Stimulated activated CD8-positive, alpha-beta memory T cell treated with anti-CD3 and anti-CD28 coated beads, Interleukin-2, amount 100 ng/mL, for 48 hours (primary cell): Measurements from ENCODE around the gene ZNF460.

Source experiments
- DNase-seq, 2 donors: peaks; one replicate each; pipeline ENCODE4 v3.0.0-alpha.2; 2020; ENCODE audit warnings: low read depth in 2 of 2

ZNF460 gene

DNA sequence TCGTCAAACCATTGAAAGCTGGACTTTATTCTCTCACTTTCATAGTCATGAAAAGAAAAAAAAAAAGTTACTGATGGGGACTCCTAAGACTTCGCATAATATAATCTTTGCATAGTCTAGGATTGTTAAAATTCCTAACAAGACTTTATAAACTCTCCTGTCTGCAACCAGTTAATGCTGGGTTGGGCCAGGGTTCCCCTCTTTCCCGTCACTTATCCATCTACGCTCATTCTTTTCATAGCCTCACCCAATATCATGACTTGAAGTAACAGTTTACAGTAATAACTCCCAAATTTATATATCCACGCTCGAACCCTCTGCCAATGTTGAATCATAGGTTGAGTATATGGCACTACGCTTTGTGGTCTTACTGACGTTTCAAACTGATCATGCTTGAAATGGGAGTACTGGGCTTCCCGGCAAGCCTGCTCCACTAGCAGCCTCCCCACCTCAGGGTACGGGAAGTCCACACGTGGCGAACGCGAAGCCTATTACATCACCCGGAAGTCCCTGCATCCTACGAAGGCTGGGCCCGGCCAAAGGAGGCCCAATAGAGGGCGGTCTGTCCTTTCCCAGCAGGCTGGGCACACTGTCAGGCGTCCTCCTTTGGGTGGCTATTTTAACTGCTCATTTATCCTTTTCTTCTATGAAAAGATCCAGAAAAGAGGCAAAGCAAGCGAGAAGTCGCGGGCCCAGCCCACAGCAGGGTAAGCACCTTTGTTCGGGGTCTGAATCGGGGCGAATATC, 694 bp upstream of the ZNF460 start:
- peak; percentile 63 to 71 for DNase-seq

DNA sequence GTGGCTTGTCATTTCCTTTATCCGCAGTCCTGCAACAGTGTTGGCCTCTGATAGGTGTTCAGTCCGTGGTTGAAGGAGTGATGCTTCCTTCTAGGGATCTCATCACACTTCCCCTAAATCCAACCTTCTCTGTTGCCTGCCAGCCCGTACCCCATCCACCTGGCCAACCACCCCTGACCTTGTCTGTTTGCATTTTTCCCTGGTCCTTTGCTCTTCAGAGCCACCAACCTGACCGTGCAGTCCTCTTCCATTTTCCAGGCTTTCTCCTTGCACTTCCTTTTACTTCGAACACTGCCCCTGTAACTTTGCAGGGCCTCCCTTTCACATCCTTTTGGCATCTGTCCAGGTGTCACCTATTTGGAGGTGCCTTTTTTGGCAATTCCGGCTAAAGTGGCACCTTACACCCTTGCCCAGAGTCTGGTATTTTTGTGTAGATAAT, 696 bp downstream of the ZNF460 start:
- no peak for DNase-seq

DNA sequence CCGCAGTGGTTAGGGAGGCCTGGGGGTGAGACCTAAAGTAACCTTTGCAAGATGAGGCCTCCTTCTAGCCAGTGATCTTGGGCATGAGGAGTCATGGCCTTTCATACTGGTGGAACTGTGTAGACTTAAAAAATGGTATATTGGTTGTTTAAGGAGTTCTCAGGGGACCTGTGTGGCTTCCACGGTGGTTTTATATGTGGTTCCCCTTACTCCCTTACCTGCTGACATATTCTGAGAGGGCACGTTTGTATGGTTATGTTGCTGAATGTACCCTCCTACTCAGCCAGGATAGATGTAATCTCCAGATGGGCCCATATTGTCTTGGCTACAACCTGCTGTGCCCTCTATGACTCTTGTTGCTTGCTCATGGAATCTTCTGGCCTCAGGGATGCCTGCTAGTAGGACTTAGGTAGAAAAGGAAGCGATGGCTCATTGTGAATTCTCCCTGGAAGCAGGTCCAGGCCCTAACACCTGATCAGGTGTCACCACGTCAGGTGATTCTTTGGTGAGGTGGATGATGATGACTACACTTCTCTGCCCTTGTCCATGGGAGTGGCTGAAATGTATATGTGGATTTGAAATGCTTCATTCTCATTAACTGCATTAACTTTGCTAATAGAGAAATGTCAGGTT, 1.8 kb downstream of the ZNF460 start:
- no peak for DNase-seq

DNA sequence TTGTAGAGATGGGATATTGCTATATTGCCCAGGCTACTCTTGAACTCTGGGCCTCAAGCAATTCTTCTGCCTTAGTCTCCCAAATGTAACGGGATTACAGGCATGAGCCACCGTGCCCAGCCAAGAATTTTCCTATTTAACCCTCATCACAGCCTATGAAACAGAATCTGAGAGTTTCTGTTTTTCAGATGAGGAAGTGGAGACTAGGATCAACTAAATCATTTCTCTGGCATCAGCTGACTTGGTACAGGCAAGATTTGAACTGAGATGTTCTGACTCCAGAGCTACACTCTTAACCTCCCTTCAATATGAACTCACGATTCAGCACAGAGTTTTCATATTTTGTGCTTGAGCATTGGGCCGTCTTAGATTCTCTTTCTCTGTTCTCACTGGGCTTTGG, 8.1 kb downstream of the ZNF460 start:
- no peak for DNase-seq

DNA sequence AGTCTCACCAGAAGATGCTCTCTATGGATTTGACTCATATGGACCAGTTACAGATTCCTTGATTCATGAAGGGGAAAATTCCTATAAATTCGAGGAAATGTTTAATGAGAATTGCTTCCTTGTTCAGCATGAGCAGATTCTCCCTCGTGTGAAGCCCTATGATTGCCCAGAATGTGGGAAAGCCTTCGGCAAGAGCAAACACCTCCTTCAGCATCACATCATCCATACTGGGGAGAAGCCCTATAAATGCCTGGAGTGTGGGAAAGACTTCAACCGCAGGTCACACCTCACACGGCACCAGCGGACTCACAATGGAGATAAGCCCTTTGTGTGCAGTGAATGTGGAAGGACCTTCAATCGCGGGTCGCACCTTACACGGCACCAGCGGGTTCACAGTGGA, 10.7 kb downstream of the ZNF460 start:
- DNase-seq: no peak

DNA sequence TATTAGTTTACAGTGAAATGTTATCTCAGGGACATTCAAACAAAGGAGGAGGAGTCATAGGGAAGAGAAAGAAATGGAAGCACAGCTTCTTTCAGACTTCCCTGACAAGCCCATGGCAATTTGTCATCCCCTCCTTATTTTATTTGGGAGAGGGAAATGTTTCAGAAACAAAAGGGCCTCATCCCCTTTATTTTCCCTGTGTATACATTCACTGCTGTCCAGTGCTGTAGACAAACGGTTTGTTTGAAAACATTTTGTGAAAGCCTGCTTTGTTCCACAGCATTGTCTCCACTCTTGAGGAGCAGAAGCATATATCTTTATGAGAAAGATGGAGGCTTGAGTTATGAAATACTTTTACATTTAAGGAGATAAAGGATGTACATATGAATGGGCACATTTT, 12.3 kb downstream of the ZNF460 start:
- DNase-seq: no peak

DNA sequence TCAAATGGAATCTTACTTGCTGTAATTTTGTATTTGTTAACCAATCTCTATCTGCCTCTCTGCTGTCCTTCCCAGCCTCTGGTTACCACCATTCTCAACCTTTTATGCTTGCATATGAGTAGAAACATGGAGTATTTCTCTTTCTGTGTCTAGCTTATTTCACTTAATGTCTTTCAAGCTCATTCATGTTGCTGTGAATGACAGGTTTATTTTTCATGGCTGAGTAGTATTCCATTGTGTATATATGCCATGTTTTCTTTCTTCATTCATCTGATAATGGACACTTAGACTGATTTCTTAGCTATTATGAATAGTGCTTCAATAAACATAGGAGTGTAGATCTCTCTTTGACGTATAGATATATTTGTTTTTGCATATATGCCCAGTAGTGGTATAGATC, 13.4 kb downstream of the ZNF460 start:
- DNase-seq: no peak

DNA sequence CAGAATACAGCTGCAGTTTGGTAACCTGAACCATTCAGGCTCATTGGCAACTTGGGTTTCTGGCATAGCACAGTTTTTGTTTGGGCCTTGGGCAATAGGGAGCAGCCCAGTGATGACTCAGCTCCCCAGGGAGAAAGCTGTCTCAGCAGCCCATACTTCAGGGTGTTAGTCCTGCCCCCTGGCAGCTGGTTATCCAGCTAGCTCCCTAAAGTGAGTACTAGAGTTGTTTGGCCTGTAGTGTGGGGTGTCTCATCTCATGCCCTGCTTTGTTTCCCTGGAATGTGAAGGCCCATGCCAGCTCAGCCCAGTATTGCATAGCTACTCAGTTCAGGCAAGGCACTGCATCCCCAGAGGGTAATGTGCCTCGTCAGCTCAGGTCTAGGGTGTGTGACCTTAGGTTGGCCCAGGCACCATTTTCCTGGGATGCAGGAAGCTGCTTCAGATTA, 21.8 kb downstream of the ZNF460 start:
- no peak for DNase-seq

DNA sequence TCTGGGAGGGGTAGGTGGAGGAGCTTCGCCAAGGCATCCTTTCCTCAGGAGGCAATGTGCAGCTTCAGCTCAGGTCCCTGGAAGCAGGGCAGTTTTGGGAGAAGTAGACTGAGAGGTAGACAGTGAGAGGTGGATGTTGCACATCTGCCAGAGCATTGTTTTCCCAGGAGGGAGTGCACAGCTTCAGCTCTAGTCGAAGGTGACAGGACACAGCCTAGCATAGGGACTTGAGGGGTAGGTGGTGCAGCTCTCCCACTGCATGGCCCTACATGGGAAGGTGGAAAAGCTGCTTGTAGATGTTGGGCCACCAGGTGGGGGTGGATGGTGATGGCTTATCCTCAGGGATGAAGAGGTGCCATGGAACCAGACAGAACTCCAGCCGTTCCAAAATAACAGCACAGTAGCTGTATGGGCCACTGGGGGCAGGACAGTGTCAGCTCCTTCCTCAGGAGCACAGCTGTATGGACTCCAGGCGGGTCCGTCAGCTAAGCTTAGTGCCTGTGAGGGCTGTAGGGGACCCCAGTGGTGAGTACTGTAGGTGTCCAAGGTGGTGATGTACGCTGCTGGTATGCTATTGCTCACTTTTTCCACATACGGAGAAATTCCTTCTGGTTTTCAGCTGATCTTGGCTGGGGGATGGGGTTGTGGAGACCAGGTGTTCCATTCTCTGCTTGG, 22.6 kb downstream of the ZNF460 start:
- DNase-seq: no peak

DNA sequence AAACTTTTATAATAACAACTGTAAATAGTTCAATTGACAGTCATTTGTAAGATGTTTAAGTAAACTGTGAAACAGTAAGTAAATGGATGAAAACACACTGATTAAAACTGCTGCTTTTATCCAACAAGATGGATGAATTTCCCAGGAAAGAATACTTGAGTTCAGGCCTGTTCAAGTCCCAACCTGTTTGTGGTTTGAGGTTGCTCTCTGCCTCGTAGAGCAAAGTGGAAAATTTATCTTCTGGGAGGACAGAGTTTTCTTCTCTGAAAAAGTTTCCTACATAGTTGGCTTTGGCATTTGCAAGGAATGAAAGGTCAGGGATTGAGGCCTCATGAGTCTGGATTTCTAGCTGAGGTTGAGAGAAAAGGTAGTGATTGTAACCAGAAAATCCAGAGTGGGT, 24.8 kb downstream of the ZNF460 start:
- DNase-seq: no peak

DNA sequence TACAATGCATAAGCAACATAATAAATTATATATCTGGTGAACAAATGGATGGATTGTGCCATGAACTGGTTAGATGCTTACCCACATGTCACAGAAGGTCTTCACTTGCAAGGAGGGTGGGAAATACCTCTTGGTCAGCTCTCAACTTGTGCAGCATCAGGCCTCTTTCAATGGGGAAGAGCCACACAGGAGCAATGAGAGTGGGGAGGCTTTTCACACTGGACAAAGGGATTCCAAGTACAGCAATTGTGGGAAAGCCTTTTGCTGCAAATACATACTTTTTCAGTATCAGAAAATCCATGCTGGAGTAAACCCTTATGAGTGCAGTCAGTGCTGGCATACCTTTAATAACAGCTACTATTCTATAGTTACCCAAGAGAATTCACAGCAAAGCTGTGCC, 28.2 kb downstream of the ZNF460 start:
- DNase-seq: no peak

DNA sequence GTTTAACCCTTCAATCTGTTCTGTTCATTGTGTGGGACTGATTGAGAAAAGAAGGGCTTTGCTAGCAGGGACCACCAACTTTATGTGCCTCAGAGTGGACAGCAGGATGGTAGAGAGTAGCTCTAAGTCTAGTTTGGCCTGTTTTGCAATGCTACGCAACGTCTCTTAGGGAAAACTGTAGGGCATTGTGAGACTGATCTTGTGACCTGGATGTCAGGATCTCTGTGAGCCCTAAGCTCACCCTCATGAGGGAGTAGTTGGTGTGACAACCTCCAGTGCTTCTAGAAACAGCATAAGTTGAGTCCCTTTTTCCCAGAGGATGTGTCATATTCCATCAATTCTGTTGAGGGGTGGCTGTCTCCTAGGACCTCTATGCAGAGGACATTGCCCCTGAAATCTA, 30.5 kb downstream of the ZNF460 start:
- no peak for DNase-seq

DNA sequence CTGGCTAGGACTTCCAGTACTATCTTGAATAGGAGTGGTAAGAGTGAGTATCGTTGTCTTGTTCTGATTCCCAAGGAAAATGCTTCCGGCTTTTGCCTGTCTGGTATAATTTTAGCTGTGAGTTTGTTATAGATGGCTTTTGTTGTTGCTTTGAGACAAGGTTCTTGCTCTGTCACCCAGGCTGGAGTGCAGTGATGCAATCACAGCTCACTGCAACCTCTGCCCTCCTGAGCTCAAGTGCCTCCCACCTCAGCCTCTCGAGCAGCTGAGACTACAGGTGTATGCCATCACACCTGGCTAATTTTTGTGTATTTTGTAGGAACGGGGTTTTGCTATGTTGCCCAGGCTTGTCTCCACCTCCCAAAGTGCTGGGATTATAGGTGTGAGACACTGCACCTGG, 33.9 kb downstream of the ZNF460 start:
- no peak for DNase-seq

DNA sequence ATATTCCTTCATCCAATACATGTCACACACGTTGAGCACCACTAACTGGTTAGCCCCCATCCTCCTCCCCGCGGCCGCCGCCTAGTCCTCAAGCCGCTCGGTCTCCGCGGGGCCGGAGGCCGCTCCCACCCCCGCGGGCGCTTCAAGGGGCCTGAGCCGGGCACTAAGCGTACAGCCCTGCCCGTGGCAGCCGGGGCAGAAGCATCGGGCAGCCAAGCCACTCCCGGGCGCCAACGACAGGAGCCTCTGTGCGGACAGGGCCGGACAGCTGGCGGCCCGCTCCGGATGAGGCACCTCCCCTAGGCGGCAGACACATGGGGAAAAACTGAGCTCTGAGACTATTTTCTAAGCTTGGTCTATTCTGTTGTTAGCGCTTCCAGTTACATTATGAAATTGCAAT, 37.2 kb downstream of the ZNF460 start:
- DNase-seq: no peak

DNA sequence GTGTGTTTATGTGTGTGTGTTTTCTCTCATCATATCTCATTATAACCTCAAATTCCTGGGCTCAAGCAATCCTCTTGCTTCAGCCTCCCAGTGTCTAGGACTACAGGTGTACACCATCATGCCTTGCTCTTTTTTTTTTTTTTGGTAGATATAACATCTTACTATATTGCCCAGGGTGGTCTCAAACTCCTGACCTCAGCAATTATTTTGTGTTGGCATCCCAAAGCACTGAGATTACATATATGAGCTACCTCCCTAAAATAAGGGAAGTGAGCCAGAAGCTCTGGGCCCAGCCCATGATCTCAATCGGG, 39.5 kb downstream of the ZNF460 start:
- DNase-seq: no peak

DNA sequence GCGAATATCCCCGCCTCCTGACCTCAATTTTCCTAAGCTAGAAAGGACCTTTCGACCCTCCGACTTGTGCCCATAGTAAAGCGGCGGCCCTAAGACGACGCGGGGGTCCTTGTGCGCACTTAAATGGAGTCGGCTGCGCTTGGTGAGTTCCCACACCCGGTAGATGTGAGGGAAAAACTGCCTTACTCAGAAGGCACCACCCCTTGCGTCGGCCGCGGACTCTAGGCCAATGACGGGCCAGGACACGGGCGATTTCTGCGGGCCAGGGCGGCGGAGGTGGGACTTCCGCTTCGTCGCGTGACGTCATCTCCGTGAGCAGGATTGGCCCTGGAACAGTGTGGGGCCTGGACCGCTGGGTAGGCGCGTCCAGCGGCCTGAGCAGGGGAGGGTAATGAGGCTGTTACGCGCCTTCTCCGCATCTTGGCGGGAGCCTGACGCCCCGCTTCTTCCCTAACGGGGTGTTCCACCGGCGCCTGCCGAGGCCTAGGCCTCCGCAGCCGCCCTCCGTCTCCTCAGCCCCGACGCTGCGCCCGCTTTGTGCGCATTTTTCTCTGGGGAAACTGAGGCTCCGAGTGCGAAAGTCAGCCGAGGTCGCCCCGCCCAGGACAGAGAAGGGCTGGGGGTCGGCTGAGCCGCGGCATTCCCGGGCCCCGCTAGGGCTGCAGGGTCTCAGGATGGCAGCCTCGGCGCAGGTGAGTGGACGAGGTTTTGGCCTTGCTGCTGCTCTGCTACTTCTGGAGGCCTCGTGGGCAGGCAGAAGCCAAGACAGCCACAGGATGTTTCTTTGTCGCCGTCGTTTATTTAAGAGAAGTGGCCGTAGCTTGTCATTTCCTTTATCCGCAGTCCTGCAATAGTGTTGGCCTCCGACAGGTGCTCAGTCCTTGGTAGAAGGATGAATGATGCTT, 40.1 kb downstream of the ZNF460 start, which contains the start of gene ZNF543:
ZNF543 (plus strand) TSS at position 293 of the 905 bp plus-strand sequence; CDS start at position 675, 382 bp downstream.
- DNase-seq: peak; percentile 87 to 93

DNA sequence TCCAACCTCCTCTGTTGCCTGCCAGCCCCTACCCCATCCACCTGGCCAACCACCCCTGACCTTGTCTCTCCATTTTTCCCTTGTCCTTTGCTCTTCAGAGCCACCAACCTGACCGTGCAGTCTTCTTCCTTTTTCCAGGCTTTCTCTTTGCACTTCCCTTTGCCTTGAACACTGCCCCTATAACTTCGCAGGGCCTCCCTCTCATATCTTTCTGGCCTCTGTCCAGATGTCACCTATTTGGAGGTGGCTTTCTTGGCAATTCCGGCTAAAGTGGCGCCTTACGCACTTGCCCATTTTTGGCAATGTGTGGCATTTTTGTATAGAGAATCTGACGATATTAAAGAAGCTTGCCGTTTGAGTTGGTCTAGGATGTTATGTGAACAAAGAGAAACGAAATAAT, 40.8 kb downstream of the ZNF460 start:
- DNase-seq: no peak

DNA sequence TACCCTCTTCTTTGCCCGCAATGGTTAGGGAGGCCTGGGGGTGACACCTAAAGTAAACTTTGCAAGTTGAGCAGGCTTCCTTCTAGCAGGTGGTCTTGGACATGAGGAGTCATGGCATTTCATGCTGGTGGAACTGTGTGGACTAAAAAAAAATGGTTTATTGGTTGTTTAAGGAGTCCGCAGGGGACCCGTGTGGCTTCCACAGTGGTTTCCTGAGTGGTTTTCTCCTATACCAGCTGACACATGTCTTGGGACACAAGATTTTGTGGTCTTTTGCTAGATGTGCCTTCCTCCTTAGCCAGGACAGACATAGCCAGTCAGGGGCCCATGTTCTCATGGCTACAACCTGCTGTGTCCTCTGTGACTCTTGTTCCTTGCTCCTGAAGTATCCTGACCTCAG, 41.5 kb downstream of the ZNF460 start:
- DNase-seq: no peak

DNA sequence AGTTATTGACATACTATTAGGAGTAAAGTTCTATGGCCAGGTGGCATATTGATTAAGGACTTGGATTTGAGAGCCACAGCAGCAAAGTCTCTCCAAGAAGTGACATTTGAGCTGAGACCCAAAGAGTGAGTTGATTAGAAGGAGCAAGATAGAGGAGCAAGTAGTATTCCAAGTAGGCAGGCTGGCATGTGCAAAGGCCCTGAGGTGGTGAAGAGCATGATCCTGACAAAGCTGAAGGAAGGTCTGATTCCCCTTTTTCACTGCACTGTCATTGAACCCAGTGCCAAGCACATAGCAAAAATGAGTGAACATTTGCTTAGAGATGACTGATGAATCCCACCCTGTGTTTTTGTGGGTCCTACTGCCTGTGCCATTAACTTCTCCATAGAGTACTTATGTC, 44.7 kb downstream of the ZNF460 start:
- DNase-seq: no peak

DNA sequence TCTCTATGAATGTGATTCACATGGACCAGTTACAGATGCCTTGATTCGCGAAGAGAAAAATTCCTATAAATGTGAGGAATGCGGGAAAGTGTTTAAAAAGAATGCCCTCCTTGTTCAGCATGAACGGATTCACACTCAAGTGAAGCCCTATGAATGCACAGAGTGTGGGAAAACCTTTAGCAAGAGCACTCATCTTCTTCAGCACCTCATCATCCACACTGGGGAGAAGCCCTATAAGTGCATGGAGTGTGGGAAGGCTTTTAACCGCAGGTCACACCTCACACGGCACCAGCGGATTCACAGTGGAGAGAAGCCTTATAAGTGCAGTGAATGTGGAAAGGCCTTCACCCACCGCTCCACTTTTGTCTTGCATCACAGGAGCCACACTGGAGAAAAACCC, 47.7 kb downstream of the ZNF460 start:
- no peak for DNase-seq

DNA sequence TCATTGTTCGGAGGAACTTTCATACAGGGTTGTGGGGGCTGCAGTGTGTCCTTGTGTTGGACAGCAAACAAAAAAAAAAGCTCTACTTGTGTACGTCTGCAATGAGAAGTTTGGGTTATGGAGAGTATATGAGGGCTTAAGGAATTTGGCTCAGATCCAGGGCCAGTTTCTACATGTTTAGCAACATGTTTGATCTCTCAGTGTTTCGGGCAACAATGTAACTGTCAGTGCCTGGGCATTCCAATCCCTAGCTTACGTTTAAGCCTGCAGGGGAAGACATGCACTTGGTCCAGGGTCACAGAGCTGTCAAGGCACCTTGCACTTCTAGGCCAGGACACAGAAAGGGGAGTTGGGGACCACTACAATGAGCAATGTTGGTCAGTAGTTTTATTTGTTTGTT, 53.9 kb downstream of the ZNF460 start:
- DNase-seq: no peak

DNA sequence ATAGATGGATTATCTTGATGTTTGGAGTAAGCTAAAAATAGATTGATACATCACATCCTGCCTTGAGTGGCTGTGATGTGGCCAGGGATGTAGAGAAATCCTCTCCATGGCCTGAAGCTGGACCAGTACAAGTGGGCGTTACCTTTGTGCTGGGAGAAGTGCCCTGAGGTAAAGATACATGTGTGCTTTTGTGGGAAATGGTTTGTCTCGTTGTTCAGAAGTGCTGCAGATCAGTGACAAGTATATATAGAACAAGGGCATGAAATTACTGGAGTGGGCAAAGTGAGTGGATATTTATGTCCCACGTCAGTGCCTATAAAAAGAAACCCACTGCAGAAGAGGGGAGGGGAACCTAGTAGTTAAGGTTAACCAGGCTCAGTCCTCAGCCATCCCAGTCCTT, 58.6 kb downstream of the ZNF460 start:
- no peak for DNase-seq
